Mesenteric fat pad (tissue), 1 donor: ENCODE results near the gene CNOT6. TPM values are rescaled to one million over a fixed set of nuclear protein-coding genes. Genes with fewer than 3 reads are reported as not detected.

ENCODE experiments used
- DNase-seq: peaks from one replicate; pipeline ENCODE4 v3.0.0-alpha.2; 2020; ENCODE audit warnings: low spot score
- total RNA-seq: library from RNA; stranded (reverse); fragmentation: NEBNext Ultra II Directional; extraction: Animal tissue kit (Norgen Biotek cat#: 25700); gene quantifications from one replicate; pipeline ENCODE4 v1.2.1, GENCODE V29; 2021
- donor health status: DM: yes; HTN: yes; CAD: no.

CNOT6 gene
- total RNA-seq, 1 donor from 2014 or later: 14.8 TPM

DNA sequence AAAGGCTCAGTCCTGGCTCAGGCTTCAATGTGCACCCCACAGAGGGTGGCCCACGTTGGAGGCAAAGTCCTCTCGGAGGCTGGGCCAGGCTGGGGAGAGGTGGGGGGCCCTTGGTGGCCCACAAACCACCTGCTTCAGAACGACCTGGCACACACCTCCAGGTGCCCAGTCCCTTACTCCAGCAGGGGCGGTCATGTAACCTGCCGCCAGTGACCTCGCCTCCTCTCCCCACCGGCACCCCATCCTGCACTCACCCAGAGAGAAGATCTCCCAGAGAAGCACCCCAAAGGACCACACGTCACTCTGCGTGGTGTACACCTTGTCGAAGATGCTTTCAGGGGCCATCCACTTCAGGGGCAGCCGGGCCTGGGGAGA lies 119.6 kb downstream of the CNOT6 start:
- DNase-seq: no peak

DNA sequence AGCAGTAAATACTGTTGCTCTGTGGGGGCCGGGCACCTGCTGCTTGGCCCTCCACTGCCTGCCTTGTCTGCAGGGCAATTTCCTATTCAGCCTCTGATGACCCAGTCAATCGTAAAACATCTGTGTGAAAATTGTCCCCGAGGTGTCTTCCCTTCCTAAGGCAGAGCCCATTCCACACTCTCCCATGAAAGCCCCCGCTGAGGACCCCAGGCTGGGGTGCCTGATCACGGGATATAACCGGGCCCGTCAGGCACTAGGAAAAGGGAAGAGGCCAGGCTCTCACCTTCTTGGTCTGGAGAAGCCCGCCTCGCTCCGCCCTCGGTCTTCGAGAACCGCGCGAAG lies 124.3 kb downstream of the CNOT6 start:
- no peak for DNase-seq

DNA sequence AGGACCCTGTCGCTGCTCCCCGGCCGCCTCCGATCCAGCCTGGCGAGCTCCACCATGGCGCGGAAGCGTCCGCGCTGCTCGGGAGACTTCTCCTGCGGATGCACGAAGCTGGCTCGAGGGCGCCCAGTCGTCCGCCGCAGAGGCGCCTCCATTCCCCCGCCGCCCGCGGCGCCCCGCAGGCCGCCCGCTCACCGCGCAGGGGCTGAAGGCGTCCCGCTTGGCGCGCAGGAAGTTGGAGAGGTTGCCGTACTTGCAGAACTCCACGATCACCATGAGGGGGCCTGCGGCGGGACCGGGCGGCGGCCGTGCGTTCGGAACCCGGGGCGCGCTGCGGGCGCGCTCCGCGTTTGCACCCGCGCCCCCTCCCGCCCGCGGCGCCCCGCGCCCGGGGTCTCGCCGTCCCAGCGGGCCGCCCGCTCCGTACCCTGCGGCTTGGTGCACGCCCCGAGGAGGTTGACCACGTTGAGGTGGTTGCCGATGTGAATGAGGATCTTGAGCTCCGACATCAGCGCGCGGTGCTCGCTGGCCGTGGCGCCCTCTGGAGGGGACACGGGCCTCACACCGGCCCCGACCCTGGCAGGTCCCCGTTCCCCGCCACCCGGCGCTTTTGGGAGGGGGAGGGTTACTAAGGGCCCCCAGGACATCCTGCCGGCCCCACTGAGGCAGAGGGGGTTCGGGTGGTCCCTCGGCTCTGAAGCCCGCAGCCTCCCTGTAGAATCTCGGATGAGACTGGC lies 124.8 kb downstream of the CNOT6 start:
- DNase-seq: no peak

DNA sequence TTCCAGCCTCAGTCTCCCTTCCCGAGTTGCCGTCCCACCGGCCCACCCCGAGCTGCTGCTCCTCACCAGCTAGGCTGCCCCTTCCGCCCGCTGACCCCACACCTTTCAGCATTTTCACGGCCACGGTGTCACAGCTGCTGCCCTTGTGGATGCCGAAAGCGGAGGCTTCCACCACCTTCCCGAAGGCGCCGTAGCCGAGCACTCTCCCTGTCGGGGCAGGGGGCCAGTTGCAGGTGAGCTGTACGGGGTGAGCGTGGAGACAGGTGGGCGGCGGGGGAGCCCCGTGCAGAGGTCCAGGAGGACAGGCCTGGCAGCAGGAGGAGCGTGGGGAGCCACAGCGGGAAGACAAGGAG lies 125.4 kb downstream of the CNOT6 start:
- no peak for DNase-seq

DNA sequence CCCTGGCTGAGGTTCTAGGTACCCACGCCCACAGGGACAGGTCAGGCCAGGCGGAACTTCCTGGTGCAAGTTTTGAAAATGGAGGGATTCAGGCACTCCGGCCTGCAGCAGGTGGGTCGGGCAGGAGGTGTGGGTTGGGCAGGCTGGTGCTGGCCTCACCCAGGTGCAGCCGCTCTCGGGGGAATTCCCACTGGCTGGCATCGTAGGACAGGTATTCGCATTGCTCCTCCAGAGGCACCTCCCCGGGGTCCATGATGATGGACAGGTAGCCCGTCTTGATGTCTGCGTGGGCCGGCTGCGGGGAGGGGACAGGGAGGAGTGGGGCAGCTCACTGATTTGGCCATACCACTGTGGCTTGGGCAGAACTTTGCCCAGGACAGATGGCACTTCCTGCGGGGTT lies 125.8 kb downstream of the CNOT6 start:
- no peak for DNase-seq

DNA sequence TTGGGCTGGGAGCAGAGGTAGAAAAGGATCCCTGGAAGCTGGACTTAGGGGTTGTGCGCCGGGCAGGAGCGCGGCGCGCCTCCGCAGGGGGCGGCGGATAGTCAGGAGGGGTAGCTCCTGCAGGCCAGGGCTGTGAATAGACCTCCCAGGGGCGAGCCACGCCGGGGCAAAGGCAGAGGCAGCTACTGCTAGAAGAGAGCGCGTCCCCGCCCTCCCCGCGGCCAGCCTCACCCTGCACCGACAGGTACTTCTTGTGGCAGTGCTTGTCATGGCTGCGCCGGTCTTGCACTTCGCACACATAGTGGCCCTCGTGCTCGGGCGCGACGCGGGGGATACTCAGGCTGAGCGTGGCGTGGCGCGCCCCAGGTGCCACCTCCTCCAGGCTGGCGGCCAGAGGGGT lies 127.1 kb downstream of the CNOT6 start:
- no peak for DNase-seq

DNA sequence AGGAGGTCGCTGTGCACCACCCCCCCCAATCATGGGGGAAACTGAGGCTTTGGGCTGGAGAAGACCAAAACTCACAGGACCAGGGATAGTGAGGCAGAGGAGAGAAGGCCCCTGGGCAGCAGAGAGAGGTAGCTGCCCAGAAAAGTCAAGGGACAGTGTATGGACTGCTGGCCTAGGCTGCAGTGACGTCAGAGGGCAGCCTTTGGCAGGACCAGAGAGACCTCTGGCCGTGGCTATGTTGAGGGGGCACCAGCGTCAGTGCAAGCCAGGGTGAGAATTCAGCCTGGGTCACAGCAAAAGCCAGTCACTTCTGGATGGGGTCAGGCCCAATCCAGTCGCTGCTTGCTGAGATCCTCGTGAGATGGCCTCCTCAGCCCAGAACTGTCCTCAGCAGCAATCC lies 128.7 kb downstream of the CNOT6 start:
- no peak for DNase-seq

DNA sequence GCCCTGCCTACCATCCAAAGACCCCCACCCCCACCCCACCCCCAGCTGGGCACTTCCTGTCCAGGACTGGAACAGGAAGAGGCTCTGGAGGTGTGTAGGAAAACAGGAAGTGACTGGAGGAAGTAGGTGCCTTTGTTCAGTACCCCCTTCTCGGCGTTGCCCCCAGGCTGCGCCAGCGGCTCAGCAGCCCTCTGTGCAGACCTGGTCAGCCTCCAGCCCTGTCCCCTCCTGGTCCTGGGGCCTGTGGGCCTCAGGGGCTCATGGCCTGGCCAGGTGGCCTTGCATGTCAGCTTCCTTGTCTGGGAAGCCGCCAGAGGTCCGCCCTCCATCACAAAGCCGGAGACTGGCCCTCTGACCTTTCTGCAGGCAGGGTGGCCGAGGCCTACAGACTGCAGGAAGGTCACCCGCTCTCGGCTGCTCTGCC lies 129.2 kb downstream of the CNOT6 start:
- no peak for DNase-seq

DNA sequence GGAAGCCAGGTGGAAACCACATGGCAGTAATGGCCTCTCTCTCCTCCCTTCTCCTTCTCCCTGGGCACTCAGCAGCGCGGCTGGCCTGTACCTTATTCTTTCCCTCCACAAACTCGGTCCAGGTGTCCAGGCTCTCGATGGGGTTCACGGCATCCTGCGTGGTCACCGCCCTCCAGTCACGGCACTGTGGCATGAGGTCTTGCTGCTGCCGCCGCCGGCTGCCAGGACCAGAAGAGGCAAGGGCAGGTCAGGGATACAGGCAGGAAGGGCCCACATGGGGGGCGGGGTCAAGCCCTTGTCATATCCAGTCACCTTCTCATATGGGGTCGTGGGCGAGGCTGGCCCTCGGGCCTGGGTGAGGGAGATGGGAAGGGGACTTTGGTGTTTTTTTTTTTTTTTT lies 129.7 kb downstream of the CNOT6 start:
- no peak for DNase-seq

DNA sequence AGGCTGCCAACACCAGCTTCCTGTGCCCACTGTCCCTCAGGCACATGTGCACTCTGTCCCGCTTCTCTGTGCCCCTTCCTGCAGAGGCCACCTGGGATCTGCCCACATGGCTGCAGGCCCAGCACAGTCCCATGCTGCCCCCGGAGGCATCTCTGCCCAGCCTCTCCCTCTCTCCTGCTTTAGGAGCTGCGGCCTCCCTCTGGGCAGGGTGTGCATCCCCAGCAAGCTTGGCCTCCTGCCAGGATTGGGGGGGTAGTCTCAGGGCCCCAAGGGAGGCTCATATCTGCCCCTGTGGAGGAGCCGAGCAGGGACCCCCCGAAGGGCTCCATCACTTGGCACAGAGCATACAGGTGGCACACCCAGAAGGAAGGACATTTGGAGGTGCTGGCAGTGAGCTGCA lies 130.4 kb downstream of the CNOT6 start:
- DNase-seq: no peak

DNA sequence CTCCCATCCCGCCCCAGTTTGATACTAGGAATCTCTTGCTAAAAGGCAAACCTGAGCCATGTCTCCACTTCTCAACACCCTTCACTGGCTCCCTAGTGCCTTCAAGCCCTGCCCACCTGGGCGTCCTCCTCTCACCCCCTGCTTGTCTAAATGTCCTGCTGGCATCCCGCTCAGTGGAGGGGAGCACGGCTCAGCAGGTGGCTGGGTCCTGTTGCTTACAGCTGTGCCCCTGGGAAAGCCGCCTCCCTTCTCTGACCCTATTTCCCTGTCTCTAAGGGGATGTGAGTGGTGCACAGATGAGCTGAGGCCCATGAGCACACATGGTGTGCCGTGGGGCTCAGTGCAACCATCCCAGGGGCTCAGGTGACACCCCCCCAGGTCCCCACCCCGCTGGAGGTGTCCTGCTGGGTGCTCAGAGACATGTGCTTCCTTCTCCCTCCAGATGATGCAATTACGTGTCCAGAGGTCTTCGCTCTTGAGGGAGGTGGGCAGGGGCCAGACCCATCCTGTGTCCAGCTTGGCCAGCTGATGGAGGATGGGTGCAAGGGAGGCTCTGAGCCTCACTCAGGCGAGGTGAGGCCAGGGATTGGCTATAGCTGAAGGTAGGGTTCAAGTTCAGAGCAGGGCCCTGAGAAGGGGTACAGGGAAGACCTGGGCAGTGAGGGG lies 131.1 kb downstream of the CNOT6 start:
- DNase-seq: no peak

DNA sequence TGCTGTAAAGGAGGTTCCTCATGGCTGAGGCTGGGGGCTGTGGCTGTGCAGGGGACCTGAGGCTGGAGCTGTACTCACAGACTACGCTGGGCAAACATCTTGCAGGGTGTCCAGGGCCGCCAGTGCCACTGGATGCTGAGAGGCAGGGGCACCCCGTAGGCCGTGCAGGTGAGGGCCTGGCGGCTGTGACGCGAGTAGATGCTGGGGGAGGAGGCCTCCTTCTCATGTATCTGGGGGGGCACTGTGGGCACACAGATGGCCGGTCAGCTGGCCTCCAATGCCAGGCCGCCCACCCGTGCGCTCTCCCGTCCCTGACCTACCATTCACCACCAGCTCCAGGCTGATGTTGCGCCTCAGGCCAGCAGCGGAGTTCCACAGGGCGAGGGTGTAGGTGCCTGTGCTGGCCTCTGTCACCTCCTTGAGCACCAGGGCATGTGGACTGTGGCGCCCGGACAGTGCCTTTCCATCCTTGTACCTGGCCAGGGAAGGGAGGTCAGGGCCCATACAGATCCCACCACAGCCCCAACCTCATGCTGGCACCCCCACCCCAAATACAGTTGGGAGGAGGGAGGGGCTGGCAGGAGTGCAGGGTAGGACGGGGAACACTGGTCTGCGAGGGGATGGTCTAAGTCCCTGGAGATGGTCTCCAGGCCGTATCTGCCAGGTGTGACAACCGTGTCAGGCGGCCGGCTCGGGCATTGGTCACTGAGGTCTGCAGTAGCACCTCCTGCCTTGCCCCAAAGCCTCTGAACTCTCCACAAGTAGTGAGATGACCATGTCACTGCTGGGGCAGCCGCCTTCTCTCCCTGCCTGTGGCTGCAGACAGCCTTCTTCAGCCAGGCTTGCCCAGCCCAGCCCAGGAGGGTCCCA lies 131.8 kb downstream of the CNOT6 start:
- DNase-seq: no peak

DNA sequence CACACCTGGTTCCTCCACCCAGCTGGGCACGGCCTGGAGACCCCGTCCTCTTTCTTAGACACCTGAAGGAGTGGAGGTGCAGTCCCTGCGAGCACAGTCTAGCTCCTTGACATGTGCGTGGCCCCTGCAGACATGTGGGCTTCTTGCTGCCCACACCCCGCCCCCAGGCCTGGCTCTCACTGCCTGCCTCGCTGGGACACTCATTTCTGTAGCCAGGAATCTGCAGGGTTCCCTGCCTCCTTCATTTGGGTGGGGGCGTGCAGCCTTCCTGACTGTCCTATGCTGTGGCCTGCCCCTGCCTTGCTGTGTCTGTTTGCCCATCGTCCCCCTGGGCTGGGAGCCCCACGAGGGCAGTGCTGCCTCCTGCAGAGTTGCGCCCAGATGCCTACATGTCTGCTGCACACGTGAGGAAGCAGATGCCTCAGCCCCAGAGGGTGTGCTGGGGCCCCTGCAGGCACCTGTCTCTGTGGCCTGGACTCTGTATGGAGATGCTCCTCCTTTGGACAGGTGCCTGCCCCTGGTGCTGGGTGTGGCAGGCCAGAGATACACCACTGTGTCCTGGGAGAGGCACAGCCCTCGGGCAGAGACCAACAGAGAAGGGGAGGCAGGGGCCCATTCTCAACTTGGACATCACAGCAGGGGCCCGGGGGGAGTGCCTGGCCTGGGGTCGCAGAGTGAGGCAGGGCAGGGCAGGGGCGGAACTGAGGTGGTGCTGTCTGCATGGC lies 132.6 kb downstream of the CNOT6 start:
- no peak for DNase-seq

DNA sequence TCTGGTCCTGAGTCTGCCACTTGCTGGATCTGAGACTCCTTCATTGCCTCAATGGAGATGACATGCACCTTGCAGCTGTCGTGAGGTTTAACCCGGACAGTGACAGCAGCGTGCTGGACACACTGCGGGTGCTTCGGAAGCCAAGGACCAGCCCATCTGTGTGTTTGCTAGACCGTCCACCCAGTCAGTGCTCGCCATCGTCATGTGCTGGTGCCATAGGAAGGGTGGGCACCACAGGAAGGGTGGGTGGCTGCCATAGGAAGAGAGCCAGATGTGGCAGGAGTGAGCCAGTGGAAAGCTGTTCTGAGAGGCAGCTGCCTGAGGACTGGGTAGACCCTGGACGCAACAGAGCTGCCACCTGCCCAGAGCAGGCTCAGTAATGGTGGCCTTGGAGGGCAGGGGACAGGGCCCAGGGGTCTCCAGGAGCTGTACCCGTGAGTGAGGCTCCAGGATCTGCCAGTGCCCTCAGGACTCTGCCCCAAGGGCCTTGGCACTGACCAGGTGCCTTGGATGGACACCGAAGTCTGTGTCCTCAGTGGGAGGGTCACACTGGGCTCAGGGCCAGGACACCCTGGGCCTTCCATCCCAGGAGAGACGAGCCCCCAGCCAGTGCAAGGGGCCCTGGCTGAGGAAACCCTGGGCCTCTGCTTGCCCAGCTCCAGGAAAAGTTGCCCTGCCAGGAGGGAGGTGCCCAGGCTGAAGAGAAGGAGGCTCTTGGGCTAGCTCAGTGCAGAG lies 133.4 kb downstream of the CNOT6 start:
- DNase-seq: no peak

Other genes with a start within 250 kb of the CNOT6 start
- 35.0 TPM for gene MAPK9, start 202.3 kb upstream of the CNOT6 start, total RNA-seq
- gene GFPT2, start 141.0 kb upstream of the CNOT6 start, total RNA-seq: 187 TPM
- gene SCGB3A1, start 97.1 kb downstream of the CNOT6 start, total RNA-seq: 0.71 TPM
- 26.8 TPM for gene FLT4, start 155.2 kb downstream of the CNOT6 start, total RNA-seq
- gene OR2Y1, start 245.7 kb downstream of the CNOT6 start, total RNA-seq: not detected